NCI-H510A (cell line): ENCODE results near the gene SMPD1.
"Not testable (repeated sequence)": the region's sequence is repeated elsewhere in the genome, so short reads cannot be mapped to it uniquely, and the experiment has no call there.

Experiments
- DNase-seq: peaks from one replicate; lab custom pipeline; 2025; lab: John Stamatoyannopoulos, UW

The SMPD1 gene

DNA sequence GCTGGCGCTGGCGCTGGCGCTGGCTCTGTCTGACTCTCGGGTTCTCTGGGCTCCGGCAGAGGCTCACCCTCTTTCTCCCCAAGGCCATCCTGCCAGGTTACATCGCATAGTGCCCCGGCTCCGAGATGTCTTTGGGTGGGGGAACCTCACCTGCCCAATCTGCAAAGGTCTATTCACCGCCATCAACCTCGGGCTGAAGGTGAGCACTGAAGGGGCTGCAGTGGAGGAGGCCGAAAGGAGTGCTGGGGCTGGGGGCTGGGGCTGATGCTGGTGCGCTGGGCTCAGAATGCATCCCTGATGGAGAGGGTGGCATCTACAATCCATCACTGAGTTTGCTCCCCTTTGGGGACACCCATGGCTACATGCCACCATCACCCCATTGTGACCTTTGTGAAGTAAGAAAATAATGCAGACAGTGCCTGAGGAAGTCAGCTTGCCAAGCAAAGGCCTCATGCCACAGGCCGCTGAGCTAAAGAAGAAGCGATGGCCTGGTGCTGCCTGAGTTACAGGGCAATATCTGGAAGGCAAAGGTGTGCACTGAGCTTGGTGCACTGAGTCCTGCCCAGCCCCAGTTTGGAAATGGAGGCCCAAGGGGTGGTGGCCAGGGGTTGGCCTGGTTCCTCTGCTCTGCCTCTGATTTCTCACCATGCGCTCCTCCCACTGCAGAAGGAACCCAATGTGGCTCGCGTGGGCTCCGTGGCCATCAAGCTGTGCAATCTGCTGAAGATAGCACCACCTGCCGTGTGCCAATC is 620 bp downstream of the SMPD1 start:
- no peak for DNase-seq

DNA sequence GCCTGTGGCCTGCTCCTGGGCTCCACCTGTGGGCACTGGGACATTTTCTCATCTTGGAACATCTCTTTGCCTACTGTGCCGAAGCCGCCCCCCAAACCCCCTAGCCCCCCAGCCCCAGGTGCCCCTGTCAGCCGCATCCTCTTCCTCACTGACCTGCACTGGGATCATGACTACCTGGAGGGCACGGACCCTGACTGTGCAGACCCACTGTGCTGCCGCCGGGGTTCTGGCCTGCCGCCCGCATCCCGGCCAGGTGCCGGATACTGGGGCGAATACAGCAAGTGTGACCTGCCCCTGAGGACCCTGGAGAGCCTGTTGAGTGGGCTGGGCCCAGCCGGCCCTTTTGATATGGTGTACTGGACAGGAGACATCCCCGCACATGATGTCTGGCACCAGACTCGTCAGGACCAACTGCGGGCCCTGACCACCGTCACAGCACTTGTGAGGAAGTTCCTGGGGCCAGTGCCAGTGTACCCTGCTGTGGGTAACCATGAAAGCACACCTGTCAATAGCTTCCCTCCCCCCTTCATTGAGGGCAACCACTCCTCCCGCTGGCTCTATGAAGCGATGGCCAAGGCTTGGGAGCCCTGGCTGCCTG is 1.4 kb downstream of the SMPD1 start:
- no peak for DNase-seq

DNA sequence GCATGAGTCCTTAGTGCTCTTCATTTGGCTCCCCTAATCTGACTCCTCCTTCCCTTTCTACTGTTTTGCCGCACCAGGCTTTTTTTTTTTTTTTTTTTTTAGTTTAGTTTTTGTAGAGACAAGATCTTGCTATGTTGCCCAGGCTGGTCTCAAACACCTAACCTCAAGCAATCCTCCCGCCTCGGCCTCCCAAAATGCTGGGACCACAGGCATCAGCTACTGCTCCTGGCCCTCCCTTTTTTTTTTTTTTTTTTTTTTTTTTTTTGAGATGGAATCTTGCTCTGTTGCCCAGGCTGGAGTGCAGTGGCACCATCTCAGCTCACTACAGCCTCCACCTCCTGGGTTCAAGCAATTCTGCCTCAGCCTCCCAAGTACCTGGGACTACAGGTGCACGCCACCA is 2.0 kb downstream of the SMPD1 start:
- DNase-seq = not testable (repeated sequence)

DNA sequence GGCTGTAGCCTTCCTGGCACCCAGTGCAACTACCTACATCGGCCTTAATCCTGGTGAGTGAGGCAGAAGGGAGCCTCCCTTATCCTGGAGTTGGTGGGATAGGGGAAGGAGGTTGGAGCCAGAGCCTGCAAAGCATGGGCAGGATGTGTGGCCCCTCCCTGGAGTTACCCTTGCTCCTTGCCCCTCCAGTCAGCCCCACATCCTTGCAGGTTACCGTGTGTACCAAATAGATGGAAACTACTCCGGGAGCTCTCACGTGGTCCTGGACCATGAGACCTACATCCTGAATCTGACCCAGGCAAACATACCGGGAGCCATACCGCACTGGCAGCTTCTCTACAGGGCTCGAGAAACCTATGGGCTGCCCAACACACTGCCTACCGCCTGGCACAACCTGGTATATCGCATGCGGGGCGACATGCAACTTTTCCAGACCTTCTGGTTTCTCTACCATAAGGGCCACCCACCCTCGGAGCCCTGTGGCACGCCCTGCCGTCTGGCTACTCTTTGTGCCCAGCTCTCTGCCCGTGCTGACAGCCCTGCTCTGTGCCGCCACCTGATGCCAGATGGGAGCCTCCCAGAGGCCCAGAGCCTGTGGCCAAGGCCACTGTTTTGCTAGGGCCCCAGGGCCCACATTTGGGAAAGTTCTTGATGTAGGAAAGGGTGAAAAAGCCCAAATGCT is 3.9 kb downstream of the SMPD1 start:
- no peak for DNase-seq

DNA sequence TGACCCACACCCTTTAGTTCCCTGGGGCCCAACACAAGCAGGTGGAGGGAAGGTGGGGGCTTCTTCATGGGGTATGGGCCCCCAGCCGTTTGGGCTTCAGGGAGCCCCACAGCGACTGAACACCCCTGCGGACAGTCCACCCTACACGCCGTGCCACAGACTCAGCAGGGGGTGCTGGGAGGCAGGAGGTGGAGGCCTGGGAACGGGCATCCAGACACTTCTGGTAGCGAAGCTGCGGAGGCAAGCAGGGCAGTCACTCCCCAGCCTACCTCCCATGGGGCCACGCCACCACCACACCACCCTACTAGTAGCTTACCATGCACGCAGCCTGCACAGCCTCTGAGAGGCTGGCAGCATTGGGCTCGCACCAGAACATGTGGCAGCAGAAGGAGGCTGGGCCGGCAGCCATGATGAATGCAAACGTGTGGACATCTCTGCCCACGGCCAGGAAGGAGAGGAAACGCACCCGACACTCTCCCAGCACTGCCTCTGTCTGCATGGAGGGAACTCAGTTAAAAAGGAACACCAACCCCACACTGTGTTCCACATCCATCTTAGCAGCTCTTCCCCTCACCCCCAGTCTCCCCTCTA is 5.3 kb downstream of the SMPD1 start:
- no peak for DNase-seq

DNA sequence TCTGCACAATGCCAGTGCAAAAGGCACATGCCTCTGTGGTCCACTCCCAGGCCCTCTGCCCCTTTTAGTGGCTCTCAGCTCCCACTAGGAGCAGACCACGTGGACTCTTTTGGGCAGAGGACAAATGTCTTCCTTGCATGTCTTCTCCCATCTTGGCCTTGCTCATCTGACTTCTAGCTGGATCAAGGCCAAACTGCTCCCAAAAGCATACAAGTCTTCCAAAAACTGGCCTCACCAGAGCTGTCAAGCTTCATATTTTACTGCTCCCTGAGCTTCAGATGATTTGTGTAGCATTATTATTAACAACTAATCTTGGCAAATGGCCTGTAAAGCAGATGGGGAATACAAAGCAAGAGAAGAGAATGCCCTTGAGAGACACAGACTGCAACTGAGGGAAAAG is 6.9 kb downstream of the SMPD1 start:
- DNase-seq = no peak

DNA sequence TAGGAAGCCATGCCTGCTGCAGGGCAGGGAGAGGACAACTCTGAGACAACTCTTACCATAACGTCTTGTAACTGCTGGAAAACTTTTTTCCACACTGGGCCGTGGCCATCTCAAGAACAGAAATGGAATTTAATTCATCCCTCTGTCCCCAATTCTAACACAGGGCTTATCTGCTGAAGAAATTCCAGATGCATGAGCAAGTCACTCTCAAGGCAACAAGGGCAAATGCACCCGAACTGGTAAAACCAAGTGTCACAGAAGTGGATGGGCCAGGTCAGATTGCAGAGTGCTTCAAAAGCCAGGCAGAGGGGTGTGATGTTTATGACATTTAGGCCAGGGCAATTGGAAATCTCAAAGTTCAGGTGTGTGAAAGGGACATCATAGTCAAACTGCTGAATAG is 7.4 kb downstream of the SMPD1 start:
- DNase-seq = no peak

DNA sequence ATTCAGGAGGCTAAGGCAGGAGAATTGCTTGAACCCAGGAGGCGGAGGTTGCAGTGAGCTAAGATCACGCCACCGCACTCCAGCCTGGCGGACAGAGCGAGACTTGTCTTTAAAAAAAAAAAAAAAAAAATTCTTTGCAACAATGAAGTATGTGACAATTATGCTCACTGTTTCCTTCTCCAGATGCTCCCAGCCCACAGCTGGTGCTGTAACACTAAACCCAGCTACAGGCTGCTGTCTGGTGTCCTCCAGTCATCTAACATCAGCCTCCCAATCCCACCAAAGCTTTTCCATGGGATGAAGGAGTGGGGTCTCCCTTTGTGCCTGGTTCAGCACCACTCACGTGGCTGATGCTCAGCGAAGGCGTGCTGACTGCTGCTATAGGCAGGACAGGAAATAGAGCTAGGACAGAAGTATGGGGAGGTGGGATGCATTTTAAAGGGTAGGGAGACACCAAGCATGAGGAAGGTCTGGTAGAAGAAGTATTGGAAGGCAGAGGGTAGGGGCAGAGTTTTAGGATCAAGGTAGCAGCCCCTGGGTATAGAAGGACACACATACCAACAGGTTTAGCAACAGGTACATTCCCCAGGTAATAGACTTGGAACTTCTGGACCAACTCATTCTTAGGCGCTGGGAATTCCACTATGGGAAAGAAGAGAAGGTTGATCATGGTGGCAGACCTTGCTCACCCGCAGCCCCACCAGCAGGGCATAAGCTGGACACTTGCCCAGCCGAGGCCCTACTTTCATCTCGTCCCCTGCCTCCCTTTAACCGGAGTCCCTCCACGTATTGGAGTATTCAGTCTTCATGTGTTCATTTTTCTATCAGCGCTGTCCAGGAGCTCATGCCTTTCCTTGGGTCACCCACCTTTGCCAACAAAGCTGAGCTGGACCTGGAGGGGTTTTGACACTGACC is 10.4 kb downstream of the SMPD1 start:
- no peak for DNase-seq

DNA sequence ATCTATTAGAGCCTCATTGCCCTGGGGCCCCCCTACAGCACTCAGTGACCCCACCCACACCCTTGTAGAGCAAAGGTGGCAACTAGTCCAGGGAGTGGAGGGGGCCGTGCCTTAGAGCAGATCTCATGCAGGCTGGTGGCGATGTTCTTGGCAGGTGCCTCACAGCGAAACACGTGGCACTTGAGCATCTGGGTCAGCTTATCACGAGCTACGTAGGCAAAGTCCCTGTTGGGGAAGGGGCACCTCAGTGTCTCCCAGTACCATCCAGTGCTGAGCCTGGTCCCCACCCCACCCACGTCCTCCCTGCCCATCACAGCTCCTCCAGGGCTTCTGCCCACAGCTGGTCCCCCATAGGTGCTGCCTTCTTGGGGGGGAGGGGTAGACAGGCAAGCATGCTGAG is 11.2 kb downstream of the SMPD1 start:
- DNase-seq = no peak

DNA sequence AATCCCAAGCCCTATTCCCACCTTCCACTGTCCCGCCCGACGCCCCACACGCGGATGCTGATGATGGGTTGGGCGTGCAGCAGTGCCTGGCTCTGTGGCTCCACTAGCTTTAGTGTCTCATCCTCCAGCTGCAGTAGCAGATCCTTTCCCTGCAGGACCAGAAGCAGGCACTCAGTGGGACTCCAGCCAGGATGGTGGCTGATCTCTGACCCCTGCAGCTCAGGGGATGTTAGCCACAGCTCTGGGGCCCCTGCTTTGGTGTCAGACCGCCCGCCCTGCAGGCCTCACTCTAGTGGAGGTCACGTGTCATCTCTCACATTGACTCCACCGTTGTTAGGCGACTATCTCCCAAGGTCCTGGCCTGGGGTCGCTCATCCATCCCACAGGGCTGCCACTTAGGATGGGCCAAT is 11.8 kb downstream of the SMPD1 start:
- no peak for DNase-seq

DNA sequence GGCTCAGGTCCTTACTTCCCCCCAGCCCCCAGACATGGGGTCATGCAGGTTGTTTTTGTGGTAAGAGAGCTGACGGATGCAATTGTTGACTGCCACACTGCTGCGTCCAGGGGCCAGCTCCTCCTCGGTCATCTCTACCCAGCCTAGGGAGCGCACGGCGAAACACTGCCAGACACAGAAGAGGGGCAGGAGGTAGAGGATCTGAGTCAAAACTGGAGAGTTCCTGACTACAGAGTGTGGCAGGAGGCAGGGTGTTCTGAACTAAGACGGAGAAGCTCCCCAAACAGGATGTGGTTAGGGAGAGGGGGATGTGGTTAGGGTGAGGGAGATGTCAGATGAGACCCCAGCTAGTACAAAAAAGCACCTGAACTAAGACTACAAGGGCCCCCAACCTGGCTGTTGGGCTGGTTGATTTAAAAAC is 12.3 kb downstream of the SMPD1 start:
- DNase-seq = no peak

DNA sequence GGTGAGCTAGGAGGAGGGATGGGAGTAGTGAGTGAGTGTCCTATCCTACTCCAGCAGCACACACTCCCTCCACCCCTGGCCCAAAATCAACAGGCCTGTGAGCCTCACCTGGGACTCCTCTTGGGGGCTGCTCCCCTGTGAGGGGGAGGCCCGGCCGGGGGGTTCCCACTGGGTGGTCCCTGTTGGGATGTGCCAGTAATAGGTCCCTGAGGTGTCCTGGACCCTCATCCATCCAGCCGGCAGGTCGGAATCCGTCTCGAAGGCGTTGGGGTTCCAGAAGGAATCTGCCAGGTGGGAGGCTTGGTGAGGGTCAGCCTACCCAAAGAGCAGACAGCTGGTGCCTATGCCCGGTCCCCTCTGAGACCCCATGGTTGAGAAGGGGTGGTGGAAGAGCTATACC is 13.3 kb downstream of the SMPD1 start:
- no peak for DNase-seq

DNA sequence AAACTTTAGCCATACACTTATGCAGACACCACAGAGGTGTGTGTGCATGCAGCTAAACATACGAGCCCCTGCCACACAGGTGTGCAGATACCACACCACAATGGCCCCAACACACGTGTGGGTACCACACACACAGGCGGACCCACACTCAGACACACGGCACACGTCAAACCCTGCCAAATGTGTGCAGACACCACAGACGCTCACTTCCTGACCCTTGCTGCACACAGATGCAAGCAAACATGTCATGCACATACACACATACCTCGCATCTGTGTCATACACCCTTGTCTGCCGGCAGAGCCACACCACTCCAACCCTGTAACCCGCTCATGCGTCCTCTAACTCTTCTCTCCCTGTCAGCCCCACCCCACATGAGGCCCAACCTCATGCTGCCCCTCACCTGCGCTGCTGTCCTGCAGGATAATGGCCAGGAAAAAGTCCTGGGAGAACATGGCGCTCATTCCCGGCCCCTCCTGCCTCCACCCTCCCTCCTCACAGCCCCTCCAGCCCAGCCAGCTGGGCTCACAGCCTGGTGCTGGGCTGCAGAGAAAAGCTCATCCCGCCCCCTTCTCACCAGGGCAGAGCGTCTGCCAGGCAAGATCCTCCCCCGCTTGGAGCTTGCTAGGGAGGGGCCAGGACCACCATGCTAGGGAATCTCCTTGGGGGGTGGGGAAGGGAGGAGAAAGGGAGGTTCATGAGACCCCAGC is 14.2 kb downstream of the SMPD1 start:
- DNase-seq = no peak

DNA sequence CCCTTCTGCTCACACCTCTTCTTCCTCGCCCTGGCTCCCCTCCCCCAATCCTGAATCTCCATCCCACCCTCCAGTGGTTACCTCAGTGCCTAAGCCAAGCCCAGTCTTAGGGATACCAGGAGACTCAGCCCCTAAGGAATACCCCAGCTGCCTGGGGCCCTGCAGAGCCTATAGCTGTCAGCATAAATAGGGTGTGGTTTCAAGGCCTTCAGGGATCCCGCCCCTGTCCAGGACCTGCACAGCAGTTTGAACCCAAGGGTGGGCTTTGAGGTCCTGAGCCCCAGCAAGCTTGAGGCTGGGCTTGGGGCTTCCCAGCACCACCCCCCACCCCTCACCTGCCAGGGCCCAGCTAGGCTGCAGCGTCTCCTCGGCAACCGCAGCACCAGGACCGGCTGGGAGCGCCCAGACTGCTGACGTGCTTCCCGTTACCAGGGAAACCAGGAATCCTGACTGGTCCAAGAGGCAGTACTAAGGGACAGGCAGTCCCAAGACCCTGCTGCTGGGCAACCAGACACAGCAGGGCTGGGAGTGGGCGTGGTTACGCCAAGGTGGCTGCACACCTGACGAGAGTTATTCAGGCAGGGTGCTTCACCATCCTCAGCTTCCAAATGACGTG is 14.9 kb downstream of the SMPD1 start:
- no peak for DNase-seq

DNA sequence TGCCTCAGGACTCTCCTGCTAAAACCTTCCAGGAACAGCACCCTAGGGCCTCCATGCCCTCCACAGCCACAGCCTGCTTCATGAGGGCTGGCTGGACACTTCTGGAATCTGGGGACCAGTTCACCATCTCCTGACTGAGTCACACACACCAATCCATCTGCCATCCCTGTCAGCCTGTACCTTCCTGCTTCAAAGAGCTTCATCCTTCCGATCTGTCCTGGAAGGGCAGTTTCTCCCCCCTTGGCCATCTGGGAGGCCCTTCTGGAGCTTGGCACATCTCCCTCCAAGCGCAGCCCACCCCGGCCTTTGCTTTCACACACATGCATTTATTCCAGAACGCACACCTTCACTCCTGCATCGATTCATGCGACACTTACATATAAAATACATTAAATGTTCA is 15.6 kb downstream of the SMPD1 start:
- no peak for DNase-seq

DNA sequence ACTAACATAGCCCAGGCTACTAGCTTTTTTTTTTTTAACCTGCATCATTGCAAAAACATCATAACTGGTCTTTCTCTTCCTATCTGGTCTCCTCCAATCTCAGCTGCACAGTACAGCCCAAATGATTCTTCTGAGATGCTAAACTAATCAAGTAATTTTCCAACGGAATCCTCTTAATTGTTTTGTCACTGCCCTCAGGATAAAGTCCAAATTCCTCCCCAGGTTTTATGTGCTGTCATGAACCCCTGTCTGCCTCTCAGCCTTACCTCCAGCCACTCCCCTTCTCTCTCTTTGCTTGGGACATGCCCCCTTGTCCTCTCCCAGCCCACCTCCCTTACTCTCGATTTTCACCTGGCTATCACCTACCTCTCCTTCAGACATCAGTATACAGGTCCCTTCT is 16.1 kb downstream of the SMPD1 start:
- no peak for DNase-seq

DNA sequence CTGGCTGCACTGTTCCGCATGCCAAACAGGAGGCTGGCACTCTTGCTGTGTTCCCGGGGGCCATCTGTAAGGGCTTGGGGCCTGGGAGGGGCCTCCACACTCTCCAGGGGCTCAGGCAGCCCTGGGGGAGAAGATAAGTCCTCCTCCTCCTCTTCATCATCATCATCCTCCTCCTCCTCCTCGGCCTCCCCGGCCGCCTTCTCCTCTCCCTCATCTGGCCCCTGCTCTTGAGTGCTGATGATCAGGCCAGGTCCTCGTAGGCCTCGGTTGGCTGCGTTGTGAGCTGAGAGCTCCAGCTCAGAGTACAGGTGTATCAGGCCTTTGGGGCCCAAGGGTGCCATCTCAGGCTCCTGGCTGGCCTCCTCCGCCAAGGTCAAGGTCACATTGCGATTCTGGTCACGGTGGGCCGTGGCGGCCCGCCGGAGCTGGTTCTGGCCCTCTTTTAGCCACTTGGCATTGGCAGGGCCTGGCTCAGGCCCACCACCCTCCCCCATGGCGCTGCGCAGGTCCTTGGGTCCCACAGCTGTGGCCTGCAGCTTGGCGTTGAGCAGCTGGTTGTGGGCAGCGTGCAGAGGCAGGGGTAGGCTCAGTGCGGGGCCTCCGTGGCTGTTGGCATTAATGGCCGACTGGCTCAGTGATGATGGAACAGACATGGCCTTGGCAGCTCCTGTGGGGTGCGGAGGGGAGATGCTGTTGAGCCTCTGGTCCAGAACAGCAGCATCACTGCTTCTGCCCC is 20.6 kb downstream of the SMPD1 start:
- DNase-seq = no peak

DNA sequence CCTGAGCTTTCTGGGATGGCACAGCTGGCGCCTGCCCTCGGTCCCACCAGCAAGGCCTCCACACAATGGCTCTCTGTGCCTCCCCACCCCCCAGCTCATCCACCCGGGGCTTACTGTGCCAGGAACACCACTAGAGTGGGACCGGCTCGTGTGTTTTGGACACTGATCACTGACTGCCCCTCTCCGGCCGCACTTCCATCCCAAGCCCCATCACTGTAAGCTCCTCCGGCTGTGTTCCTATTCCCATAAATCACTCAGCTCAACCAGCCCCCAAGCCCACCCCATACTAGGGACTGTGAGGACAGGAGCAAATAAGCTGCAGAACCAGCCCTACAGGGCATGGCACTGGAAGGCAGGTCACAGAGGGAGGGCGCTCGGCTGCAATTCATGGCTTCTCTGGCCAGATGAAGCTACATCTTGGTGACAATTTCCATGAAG is 21.3 kb downstream of the SMPD1 start:
- no peak for DNase-seq

DNA sequence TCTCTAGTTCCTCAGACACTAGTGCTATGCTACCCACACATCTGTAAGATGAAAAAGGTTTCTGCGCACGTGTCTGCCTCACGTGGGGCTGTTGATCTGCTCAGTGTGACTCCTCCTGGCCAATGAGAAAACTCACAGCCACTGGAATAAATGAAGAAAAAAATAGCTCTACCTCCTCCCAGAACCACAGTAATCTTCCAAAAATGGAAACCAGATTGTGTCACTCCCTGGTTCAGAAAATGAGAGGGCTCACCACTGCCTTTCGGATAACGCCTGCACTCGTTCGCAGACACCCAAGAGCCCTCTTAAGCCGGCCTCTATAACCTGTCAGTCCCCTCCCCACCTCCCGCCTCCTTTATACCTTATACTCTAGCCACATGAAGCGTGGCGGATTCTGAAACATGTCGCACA is 23.5 kb downstream of the SMPD1 start:
- DNase-seq = no peak

DNA sequence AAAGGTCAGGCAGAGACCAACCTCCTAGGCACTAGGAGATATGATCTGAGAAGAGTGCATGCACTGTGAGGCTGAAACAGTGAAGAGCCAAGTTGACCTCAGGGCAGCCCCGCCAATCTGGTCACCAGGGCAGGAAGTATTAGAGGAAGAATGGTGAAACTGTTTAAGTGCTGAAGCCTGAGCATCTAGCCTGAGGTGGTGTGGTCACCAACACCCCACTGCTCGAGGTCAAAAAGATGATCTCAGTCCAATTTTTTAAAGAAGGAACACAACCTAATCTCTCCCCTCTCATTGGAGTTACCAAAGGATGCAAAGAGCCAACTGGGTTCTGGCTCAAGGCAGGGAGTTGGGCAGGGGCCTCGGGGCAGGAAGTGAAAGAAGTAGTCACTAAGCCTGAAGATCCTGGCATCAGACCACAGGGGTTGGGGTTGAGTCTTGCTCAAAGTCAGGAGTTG is 24.6 kb downstream of the SMPD1 start:
- DNase-seq = no peak
